ENCODE data around the gene ARHGAP6. TPM values are rescaled to one million over a fixed set of nuclear protein-coding genes. Genes with fewer than 3 reads are reported as not detected.

Gene ARHGAP6
- total and polyA plus RNA-seq, 9 of the 15 experiments (the other 6 are each of a cell fraction or from before 2014, with no cell fraction given) = 12.5 to 63.6 (median 41.8) TPM

DNA sequence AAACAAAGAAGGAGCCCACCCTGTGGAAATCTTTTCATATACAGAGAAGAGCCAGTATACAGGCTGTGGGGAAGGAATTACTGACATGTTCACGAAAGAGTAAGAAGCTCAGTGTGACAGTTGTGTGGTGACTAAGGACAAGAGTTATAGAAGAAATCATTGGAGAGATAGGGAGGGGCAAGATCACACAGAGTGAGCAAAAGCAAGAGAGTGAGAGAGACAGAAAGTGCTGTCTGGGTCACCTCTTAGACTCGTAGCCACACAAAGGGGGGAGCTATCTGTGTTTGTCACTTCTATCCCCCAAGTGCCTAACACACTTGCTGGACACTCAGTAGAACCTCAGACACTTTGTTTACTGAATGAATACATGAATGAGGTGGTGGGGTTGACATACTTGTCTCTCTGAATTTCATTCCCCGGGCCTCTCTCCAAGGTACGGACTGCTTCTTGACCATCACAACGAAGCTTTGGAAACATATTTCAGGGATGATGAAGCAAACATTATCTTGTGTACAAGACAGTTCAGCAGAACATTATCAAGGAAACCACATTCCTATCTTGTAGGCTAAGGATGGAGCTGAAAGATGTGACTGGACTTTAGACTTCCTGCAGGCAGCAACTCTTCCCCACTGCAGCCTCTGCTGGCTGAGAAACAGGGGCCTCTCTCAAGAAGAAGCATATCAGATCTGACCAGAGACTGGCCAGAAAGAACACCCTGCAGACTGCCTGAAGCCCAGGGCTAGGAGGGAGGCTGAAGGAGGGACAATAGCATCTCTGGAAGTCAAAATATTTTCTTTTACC is 204.3 kb downstream of the ARHGAP6 start (continued):
- TF ChIP-seq, protein P1, sequence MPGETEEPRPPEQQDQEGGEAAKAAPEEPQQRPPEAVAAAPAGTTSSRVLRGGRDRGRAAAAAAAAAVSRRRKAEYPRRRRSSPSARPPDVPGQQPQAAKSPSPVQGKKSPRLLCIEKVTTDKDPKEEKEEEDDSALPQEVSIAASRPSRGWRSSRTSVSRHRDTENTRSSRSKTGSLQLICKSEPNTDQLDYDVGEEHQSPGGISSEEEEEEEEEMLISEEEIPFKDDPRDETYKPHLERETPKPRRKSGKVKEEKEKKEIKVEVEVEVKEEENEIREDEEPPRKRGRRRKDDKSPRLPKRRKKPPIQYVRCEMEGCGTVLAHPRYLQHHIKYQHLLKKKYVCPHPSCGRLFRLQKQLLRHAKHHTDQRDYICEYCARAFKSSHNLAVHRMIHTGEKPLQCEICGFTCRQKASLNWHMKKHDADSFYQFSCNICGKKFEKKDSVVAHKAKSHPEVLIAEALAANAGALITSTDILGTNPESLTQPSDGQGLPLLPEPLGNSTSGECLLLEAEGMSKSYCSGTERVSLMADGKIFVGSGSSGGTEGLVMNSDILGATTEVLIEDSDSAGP (CRISPR knock-in tag; IDR thresholded peaks at IDR 0.05) = no peak
- TF ChIP-seq SMARCA5 (IDR thresholded peaks at IDR 0.05) = no peak
- TF ChIP-seq TBP (optimal IDR thresholded peaks at IDR 0.05; ENCODE audit: low read depth, low read length) = peak; percentile 23
- no peak for TF ChIP-seq ZNF780A (CRISPR knock-in tag; IDR thresholded peaks at IDR 0.05)
- TF ChIP-seq ZBTB5 (IDR thresholded peaks at IDR 0.05) = no peak
- no peak for TF ChIP-seq OTX1 (CRISPR knock-in tag; IDR thresholded peaks at IDR 0.05)
- TF ChIP-seq ZNF311 (CRISPR knock-in tag; IDR thresholded peaks at IDR 0.05) = no peak
- no peak for TF ChIP-seq ZNF445 (CRISPR knock-in tag; IDR thresholded peaks at IDR 0.05; ENCODE audit: low read depth)
- TF ChIP-seq FOXM1 (IDR thresholded peaks at IDR 0.05; ENCODE audit: low read depth) = peak; percentile 92
- no peak for TF ChIP-seq FOXM1 (CRISPR knock-in tag; IDR thresholded peaks at IDR 0.05; ENCODE audit: low read depth)
- peak; percentile 87 for TF ChIP-seq SMAD4 (CRISPR knock-in tag; conservative IDR thresholded peaks at IDR 0.05)
- TF ChIP-seq SNRNP70 (optimal IDR thresholded peaks at IDR 0.05; ENCODE audit: low read depth, low read length) = no peak
- TF ChIP-seq E2F3 (CRISPR knock-in tag; IDR thresholded peaks at IDR 0.05) = no peak
- TF ChIP-seq HDAC1 (IDR thresholded peaks at IDR 0.05) = peak in 1 of 2 experiments; percentile 83; a peak in 2 of 4 replicates
- TF ChIP-seq KLF6 (CRISPR knock-in tag; IDR thresholded peaks at IDR 0.05; ENCODE audit: borderline replicate concordance) = no peak
- no peak for TF ChIP-seq BRF1 (IDR thresholded peaks at IDR 0.05; ENCODE audit: borderline replicate concordance, extremely low read depth, insufficient read length)
- peak in 1 of 2 experiments; percentile 90; a peak in 2 of 4 replicates for TF ChIP-seq TBL1XR1 (IDR thresholded peaks at IDR 0.05; ENCODE audit: low read length in 2 of 2)
- TF ChIP-seq PPARD (CRISPR knock-in tag; IDR thresholded peaks at IDR 0.05) = no peak
- peak; percentile 57; the same call in 1 of the 2 replicates for TF ChIP-seq BCOR (IDR thresholded peaks at IDR 0.05)
- peak; percentile 66; the same call in 1 of the 2 replicates for TF ChIP-seq MBD2 (IDR thresholded peaks at IDR 0.05; ENCODE audit: borderline replicate concordance, low read depth)
- TF ChIP-seq HMG20A (CRISPR knock-in tag; conservative IDR thresholded peaks at IDR 0.05) = no peak
- TF ChIP-seq MEF2D (tag; conservative IDR thresholded peaks at IDR 0.05; ENCODE audit: low read depth) = no peak
- peak; percentile 64 to 89; a peak in 3 of 4 replicates for TF ChIP-seq FOXA3 (CRISPR knock-in tag; conservative IDR thresholded peaks at IDR 0.05 in 1 of 2, IDR thresholded peaks at IDR 0.05 in 1 of 2)
- TF ChIP-seq SIRT6 (IDR thresholded peaks at IDR 0.05; ENCODE audit: low read depth, low read length) = no peak
- TF ChIP-seq KLF10 (CRISPR knock-in tag; IDR thresholded peaks at IDR 0.05) = no peak
- TF ChIP-seq ILK (tag; IDR thresholded peaks at IDR 0.05; ENCODE audit: borderline replicate concordance, low read depth) = no peak
- TF ChIP-seq BCL6 (CRISPR knock-in tag; IDR thresholded peaks at IDR 0.05) = no peak
